Brain microvascular endothelial cell (primary cell): ENCODE measurements around the gene PRR20G.

Experiments
- DNase-seq: peaks from one replicate; pipeline ENCODE4 v3.0.0-alpha.2; 2020
- H3K27ac ChIP-seq: fragments of 250-450 bp; sonication (Bioruptor Pico); 2 replicates; pipeline ENCODE4 v1.5.1; 2020; ENCODE audit warnings: mild to moderate bottlenecking, moderate library complexity
- H3K27me3 ChIP-seq: fragments of 250-450 bp; sonication (Bioruptor Pico); replicated peaks from 2 replicates; pipeline ENCODE4 v1.5.1; 2020; ENCODE audit warnings: mild to moderate bottlenecking
- H3K36me3 ChIP-seq: fragments of 250-450 bp; sonication (Bioruptor Pico); replicated peaks from 2 replicates; pipeline ENCODE4 v1.5.1; 2020; ENCODE audit warnings: mild to moderate bottlenecking
- H3K4me3 ChIP-seq: 2 replicates; pipeline ENCODE4 v1.5.1; 2011; ENCODE audit warnings: low read depth, mild to moderate bottlenecking, control low read depth, low read length, moderate library complexity
- in situ Hi-C: cut with HindIII; loops from 2 replicates; pipeline ENCODE4 v1.10.0; 2017; ENCODE audit warnings: low sequenced_read_pairs, low pct_ligation_motif_present
- TF ChIP-seq, protein P1 (sequence below): IDR thresholded peaks from 2 replicates; pipeline ENCODE4 v1.5.1; 2011; ENCODE audit warnings: low read depth, mild to moderate bottlenecking, moderate library complexity, low read length, control low read depth, inconsistent platforms; ENCODE audit errors: missing control alignments

The PRR20G gene

DNA sequence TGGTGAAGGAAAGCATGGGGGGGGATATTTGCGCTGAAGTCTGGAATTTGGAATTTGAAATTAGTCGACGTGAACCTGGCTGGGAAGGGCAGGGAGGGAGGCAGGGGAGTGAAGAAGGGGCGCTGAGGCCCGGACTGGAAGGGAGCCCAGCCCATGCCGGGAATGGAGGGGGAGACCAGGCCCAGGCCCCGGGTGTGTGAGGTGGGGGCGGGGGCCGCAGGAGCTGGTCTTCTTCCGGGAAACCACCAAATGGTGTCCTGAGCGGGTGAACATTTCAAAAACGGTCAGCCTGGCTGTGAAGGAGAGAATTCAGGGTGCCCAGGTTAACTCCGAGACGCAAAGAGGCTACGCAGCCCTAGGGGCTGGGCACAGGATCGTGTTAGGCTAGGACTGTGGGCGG is 497 bp upstream of the PRR20G start:
- no peak overlapping the region for H3K27ac ChIP-seq
- DNase-seq: no peak
- TF ChIP-seq, protein P1, sequence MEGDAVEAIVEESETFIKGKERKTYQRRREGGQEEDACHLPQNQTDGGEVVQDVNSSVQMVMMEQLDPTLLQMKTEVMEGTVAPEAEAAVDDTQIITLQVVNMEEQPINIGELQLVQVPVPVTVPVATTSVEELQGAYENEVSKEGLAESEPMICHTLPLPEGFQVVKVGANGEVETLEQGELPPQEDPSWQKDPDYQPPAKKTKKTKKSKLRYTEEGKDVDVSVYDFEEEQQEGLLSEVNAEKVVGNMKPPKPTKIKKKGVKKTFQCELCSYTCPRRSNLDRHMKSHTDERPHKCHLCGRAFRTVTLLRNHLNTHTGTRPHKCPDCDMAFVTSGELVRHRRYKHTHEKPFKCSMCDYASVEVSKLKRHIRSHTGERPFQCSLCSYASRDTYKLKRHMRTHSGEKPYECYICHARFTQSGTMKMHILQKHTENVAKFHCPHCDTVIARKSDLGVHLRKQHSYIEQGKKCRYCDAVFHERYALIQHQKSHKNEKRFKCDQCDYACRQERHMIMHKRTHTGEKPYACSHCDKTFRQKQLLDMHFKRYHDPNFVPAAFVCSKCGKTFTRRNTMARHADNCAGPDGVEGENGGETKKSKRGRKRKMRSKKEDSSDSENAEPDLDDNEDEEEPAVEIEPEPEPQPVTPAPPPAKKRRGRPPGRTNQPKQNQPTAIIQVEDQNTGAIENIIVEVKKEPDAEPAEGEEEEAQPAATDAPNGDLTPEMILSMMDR: no peak
- H3K4me3 ChIP-seq: no peak overlapping the region
- no peaks in the 10 kb centered on the region for H3K36me3 ChIP-seq
- in situ Hi-C loops: no loop called here
- no peaks in the 10 kb centered on the region for H3K27me3 ChIP-seq

- H3K4me3 ChIP-seq: no peak overlapping the region
- H3K27ac ChIP-seq: no peak overlapping the region
- peak; percentile 12 for DNase-seq
- no peaks in the 10 kb centered on the region for H3K27me3 ChIP-seq
- no peaks in the 10 kb centered on the region for H3K36me3 ChIP-seq
- TF ChIP-seq, protein P1: no peak
- in situ Hi-C loops: no loop called here
Measured at GRCh38 chr3:127286571-127287140, 1.2 kb downstream of the PRR20G start.

DNA sequence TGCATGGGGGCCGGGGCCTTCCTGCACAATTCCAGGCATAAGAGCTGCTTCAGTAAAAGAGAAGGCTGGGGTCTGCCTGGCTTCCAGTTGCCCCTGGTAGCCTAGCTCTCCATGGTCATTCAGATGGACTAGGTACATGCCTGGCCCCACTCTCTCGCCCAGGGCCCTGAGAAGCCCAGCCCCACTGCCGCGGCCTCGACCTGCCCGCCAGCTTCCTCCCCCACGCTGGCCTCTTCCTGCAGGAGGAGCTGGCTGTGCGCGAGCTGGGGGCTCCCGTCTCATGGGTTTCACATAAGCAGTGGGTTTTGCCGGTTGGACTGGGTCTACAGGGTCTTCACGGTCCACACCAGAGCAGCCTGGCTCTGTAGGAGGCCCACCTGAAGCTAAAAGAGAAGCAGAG is 3.6 kb downstream of the PRR20G start:
- Histone ChIP-seq H3K4me3 (no peak overlapping the region), H3K36me3 (no peaks in the 10 kb centered on the region), H3K27me3 (no peaks in the 10 kb centered on the region), H3K27ac (no peak overlapping the region)
- TF ChIP-seq, protein P1: no peak
- in situ Hi-C loops: no loop called here
- DNase-seq: no peak

- no peaks in the 10 kb centered on the region for H3K27me3 ChIP-seq
- H3K36me3 ChIP-seq: no peaks in the 10 kb centered on the region
- no peak for DNase-seq
- H3K27ac ChIP-seq: no peak overlapping the region
- in situ Hi-C loops: no loop called here
- TF ChIP-seq, protein P1: no peak
- H3K4me3 ChIP-seq: no peak overlapping the region
Measured at GRCh38 chr3:127277561-127277960, 10.3 kb downstream of the PRR20G start.

DNA sequence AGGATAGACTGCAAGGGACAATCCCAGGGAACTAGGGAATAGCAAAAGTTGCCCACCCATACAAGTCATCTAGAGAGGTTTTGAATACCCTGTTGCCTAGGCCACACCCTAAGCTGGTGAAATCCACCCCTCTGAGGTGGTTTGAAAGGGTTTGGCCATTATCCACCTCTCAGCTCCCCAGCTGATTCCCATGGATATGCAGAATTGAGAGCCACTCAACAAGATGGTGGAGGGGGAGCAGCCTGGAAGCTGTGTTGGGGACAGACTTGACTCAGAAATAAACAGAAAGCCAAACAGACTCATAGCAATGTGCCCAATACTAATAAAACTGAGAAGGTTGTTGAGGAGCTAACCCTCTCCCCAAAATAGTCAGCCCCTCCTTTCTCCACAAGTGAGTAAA is 10.9 kb downstream of the PRR20G start:
- no peak for DNase-seq
- Histone ChIP-seq H3K27ac (no peak overlapping the region), H3K4me3 (no peak overlapping the region), H3K36me3 (no peaks in the 10 kb centered on the region), H3K27me3 (no peaks in the 10 kb centered on the region)
- in situ Hi-C loops: no loop called here
- TF ChIP-seq, protein P1: no peak

DNA sequence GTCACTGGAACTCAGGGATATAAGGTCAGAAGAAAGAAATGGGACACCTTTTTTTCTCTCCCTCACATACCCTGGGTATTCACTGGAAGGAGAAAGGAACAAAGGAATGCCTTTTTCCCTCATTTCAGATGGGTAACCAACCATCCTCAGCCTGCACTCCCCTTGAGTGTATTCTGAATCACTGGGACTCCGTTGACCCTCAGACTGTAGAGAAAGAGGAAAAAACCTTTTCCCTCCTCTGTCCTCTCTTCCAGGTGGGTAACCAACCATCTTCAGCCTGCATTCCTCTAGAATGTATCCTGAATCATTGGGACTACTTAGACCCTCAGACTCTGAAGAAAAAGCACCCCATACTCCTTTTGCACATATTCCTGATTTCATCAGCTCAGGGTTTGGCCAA is 11.4 kb downstream of the PRR20G start:
- Histone ChIP-seq H3K36me3 (no peaks in the 10 kb centered on the region), H3K4me3 (no peak overlapping the region), H3K27ac (no peak overlapping the region), H3K27me3 (no peaks in the 10 kb centered on the region)
- no peak for DNase-seq
- in situ Hi-C loops: no loop called here
- TF ChIP-seq, protein P1: no peak
